Suprapubic skin (tissue), 4 donors: ENCODE results near the gene SORCS2.

ENCODE experiments used
- EP300 ChIP-seq: sonication (generic); formaldehyde crosslinking; IDR thresholded peaks from one replicate; pipeline ENCODE4 v1.6.1; 2017; ENCODE audit warnings: antibody characterized with exemption
- POLR2A ChIP-seq, 2 donors: fragments of 450-650 bp; IDR thresholded peaks; one replicate each; pipeline ENCODE4 v1.6.1; 2017; ENCODE audit warnings: antibody characterized with exemption in 2 of 2, mild to moderate bottlenecking in 2 of 2, moderate library complexity in 2 of 2
- POLR2AphosphoS5 ChIP-seq, 3 donors: sonication (generic); formaldehyde crosslinking; IDR thresholded peaks; one replicate each; pipeline ENCODE4 v1.6.1; 2017; ENCODE audit warnings: antibody characterized with exemption in 3 of 3
- TF ChIP-seq, protein P1 (sequence below), 2 donors: fragments of 200-600 bp in 1 of 2; fragments of 450-650 bp in 1 of 2; sonication (generic) in 1 of 2; IDR thresholded peaks; one replicate each; pipeline ENCODE4 v1.5.1; 2016 to 2019; ENCODE audit warnings: antibody characterized with exemption in 2 of 2, mild to moderate bottlenecking in 1 of 2, moderate library complexity in 1 of 2

DNA sequence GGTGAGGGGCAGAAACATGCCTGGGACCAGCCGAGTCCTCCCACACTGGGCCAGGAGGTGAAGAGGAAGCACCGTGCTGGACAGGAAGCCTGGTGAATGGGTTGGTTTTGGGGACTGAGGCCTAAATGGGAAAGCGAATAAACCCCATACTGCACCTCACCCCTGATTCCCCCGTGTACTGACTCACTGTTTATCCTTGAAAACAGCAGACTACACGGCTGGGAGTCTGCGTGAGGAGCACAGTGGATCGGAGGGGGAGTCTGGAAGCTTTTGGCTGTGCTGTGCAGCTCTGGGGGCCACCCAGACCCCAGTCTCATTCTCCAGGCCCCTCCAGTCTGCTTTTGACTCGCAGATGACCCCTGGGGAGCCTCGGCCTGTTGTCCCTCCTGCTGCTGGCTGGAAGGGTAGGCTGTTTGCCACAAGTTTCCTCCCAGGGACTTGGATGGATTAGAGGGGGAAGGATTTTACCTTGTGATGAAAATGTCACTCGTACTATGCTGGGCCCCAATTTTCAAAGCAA is 152.4 kb downstream of the SORCS2 start:
- TF ChIP-seq POLR2A (IDR thresholded peaks at IDR 0.05) (no peak), EP300 (no peak), POLR2AphosphoS5 (IDR thresholded peaks at IDR 0.05) (no peak)
- TF ChIP-seq, protein P1, sequence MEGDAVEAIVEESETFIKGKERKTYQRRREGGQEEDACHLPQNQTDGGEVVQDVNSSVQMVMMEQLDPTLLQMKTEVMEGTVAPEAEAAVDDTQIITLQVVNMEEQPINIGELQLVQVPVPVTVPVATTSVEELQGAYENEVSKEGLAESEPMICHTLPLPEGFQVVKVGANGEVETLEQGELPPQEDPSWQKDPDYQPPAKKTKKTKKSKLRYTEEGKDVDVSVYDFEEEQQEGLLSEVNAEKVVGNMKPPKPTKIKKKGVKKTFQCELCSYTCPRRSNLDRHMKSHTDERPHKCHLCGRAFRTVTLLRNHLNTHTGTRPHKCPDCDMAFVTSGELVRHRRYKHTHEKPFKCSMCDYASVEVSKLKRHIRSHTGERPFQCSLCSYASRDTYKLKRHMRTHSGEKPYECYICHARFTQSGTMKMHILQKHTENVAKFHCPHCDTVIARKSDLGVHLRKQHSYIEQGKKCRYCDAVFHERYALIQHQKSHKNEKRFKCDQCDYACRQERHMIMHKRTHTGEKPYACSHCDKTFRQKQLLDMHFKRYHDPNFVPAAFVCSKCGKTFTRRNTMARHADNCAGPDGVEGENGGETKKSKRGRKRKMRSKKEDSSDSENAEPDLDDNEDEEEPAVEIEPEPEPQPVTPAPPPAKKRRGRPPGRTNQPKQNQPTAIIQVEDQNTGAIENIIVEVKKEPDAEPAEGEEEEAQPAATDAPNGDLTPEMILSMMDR (IDR thresholded peaks at IDR 0.05): no peak
